Common myeloid progenitor, CD34-positive (primary cell): ENCODE measurements around the gene SNTA1.

Experiments
- CTCF ChIA-PET: fragments of 350-600 bp; sonication (Branson Sonifier 250); formaldehyde crosslinking; loops from one replicate; lab custom pipeline; 2021; ENCODE audit warnings: antibody characterized with exemption; lab: Charles Lee
- POLR2A ChIA-PET: fragments of 350-600 bp; sonication (Branson Sonifier 250); formaldehyde crosslinking; loops from one replicate; lab custom pipeline; 2021; ENCODE audit warnings: antibody characterized with exemption; lab: Charles Lee
- DNase-seq, 3 donors: peaks; one replicate each; pipeline versions ENCODE4 v3.0.0 to v3.0.0-alpha.2; 2013
- H3K27ac ChIP-seq, 2 experiments: 1 replicate in 1 of 2; 2 replicates in 1 of 2; pipeline ENCODE4 v1.7.0; 2013; ENCODE audit warnings: inconsistent platforms in 2 of 2, low read length in 2 of 2, mild to moderate bottlenecking in 2 of 2, low read depth in 1 of 2, moderate library complexity in 1 of 2; ENCODE audit not compliant: severe bottlenecking in 2 of 2, insufficient read depth in 1 of 2, poor library complexity in 1 of 2
- H3K27me3 ChIP-seq, 5 experiments: replicated peaks in 2 of 5; 1 replicate in 3 of 5; 2 replicates in 2 of 5; pipeline versions ENCODE4 v1.6.1 to v1.7.0; 2013; ENCODE audit warnings: low read length in 4 of 5, mild to moderate bottlenecking in 2 of 5, moderate library complexity in 2 of 5, inconsistent platforms in 1 of 5; ENCODE audit not compliant: insufficient read depth in 5 of 5, control insufficient read depth in 4 of 5
- H3K36me3 ChIP-seq, 4 experiments: 1 replicate in 2 of 4; 2 replicates in 2 of 4; pipeline versions ENCODE4 v1.6.1 to v1.7.0; 2013; ENCODE audit warnings: low read length in 3 of 4, control low read depth in 1 of 4, mild to moderate bottlenecking in 1 of 4; ENCODE audit not compliant: control insufficient read depth in 4 of 4, insufficient read depth in 4 of 4
- H3K4me1 ChIP-seq, 4 experiments: 1 replicate in 3 of 4; 2 replicates in 1 of 4; pipeline versions ENCODE4 v1.6.1 to v1.7.1; 2013; ENCODE audit warnings: low read length in 3 of 4, mild to moderate bottlenecking in 3 of 4, control low read depth in 1 of 4, inconsistent platforms in 1 of 4, moderate library complexity in 1 of 4; ENCODE audit not compliant: control insufficient read depth in 4 of 4, insufficient read depth in 4 of 4; ENCODE audit errors: control extremely low read depth in 1 of 4
- H3K4me3 ChIP-seq, 7 experiments: 1 replicate in 4 of 7; 2 replicates in 3 of 7; pipeline versions ENCODE4 v1.5.1 to v1.7.0; 2013; ENCODE audit warnings: mild to moderate bottlenecking in 7 of 7, low read length in 6 of 7, moderate library complexity in 6 of 7, inconsistent platforms in 2 of 7, low read depth in 2 of 7, control low read depth in 1 of 7; ENCODE audit not compliant: insufficient read depth in 4 of 7, control insufficient read depth in 1 of 7; ENCODE audit errors: extremely low read depth in 1 of 7
- H3K9me3 ChIP-seq, 5 experiments: 1 replicate in 4 of 5; 2 replicates in 1 of 5; pipeline versions ENCODE4 v1.6.1 to v1.7.1; 2013; ENCODE audit warnings: low read length in 4 of 5, mild to moderate bottlenecking in 2 of 5, inconsistent platforms in 1 of 5, low read depth in 1 of 5, moderate library complexity in 1 of 5; ENCODE audit not compliant: control insufficient read depth in 4 of 5, insufficient read depth in 2 of 5; ENCODE audit errors: control extremely low read depth in 1 of 5
- WGBS: methylation state at CpG from one replicate; pipeline ENCODE4 v1.1.5; 2013; ENCODE audit not compliant: insufficient coverage; 5-methylcytosine and 5-hydroxymethylcytosine counted together

The SNTA1 gene

DNA sequence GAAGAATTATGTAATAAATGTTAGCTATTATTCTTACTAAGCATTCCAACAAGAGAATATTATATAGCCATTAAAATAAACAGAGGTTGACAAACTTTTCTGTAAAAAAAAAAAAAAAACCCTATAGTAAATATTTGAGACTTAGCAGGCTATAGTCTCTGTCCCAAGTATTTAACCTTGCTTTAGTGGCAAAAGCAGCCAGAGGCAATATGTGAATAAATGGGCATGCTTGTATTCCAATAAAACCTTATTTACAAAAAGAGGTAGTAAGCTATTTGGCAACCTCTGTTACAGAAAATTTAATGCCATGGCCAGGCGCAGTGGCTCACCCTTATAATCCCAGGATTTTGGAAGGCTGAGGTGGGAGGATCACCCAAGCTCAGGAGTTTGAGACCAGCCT is 56.9 kb downstream of the SNTA1 start:
- peaks cover 16 to 54% (median 34%) of the 10 kb centered on the region in 4 experiments for H3K36me3 ChIP-seq
- POLR2A ChIA-PET: no interaction called here
- H3K27me3 ChIP-seq: no peaks in the 10 kb centered on the region
- no peak overlapping the region for H3K4me3 ChIP-seq
- CTCF ChIA-PET: interaction anchor here (0.6 to 0.8 kb wide), 2 partner anchors 86 to 1959 kb away, joined by 3 read pairs; no protein-coding TSS in a partner anchor
- DNase-seq: no peak
- WGBS: 100% methylated on average over 1 of the region's 1 CpG
- H3K9me3 ChIP-seq: no peaks in the 10 kb centered on the region
- H3K4me1 ChIP-seq: no peaks in the 10 kb centered on the region
- H3K27ac ChIP-seq: no peak overlapping the region

GRCh38 chr20:33377366-33377765 is 66.2 kb downstream of the SNTA1 start:
- Histone ChIP-seq H3K4me3 (no peak overlapping the region), H3K36me3 (peaks cover 22 to 57% (median 53%) of the 10 kb centered on the region in 4 experiments), H3K27ac (no peak overlapping the region), H3K4me1 (no peaks in the 10 kb centered on the region), H3K27me3 (no peaks in the 10 kb centered on the region), H3K9me3 (peaks cover 0 to 8% (median 1%) of the 10 kb centered on the region in 5 experiments)
- CTCF ChIA-PET: interaction anchor here (1.0 to 1.2 kb wide), 2 partner anchors 36 to 52 kb away, joined by 3 read pairs; no protein-coding TSS in a partner anchor
- POLR2A ChIA-PET: no interaction called here
- WGBS: 100% methylated on average over 1 of the region's 2 CpGs
- DNase-seq: no peak

DNA sequence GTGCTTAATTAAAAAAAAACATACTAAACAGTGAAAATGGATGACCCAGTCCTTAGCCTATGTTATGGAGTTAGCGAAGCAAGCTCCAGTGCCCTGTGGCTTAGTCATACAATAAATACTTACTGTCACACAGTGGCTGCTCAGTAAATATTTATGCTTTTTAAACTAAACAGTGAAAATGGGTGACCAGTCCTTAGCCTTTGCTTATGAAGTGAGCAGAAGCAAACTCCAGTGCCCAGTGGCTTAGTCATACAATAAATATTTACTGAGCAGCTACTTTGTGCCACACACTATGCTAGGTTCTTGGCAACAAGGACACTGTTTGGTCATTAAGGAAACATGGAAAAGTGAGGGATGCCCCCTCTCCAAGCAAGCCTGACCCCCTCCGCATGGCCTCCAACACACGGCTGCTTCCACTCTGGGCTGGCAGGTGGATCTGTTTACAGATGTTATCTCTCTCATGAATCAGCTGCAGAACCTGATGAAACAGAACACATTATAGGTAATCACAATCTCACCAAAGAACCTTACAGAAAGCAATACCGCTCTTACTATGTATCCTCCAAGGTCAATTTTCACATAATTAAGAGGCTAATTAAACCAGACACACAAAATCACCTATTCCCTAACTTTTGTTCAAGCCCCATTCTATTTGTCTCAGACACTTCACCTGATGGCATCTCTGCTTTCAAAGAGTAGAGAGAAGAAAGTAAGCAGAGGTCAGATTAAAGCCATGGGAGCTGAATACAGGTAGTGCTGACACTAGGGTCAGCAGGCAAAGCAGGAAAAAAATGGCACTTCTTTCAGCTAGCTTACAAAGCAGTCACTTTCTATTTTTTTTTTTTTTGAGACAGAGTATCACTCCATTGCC is 69.6 kb downstream of the SNTA1 start:
- WGBS: 100% methylated on average over 2 of the region's 4 CpGs
- ChIA-PET CTCF (no interaction called here), POLR2A (no interaction called here)
- DNase-seq: no peak
- H3K27me3 ChIP-seq: no peaks in the 10 kb centered on the region
- H3K27ac ChIP-seq: no peak overlapping the region
- no peak overlapping the region for H3K4me3 ChIP-seq
- peaks cover 22 to 61% (median 49%) of the 10 kb centered on the region in 4 experiments for H3K36me3 ChIP-seq
- peaks cover 0 to 8% (median 1%) of the 10 kb centered on the region in 5 experiments for H3K9me3 ChIP-seq
- H3K4me1 ChIP-seq: no peaks in the 10 kb centered on the region

GRCh38 chr20:33372993-33373441 is 70.5 kb downstream of the SNTA1 start:
- ChIA-PET CTCF (no interaction called here), POLR2A (no interaction called here)
- Histone ChIP-seq H3K9me3 (peaks cover 0 to 8% (median 1%) of the 10 kb centered on the region in 5 experiments), H3K4me3 (no peak overlapping the region), H3K36me3 (peaks cover 16 to 55% (median 40%) of the 10 kb centered on the region in 4 experiments), H3K4me1 (no peaks in the 10 kb centered on the region), H3K27ac (no peak overlapping the region), H3K27me3 (no peaks in the 10 kb centered on the region)
- no CpG with 5 or more reads among the region's 4 CpGs for WGBS
- no peak for DNase-seq

DNA sequence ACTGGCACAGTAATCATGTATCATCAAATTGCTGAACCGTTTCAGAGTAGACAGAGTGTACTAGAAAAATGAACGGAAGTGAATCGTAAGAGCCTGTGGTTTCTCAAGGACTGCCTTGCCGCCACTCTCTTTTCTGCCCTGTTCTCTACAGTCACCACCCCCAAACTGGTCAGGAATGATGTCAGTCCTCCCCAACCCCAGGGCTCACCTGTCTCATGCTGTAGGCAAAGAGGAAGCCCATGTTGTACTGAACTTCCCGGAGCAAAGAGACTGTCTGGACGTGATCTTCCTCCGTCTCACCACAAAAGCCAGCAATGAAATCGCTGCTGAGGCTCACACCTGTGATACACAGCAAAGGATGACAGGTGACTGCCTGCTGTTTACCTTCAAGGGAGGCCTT is 73.3 kb downstream of the SNTA1 start:
- Histone ChIP-seq H3K9me3 (no peaks in the 10 kb centered on the region), H3K27ac (no peak overlapping the region), H3K4me1 (no peaks in the 10 kb centered on the region), H3K36me3 (peaks cover 20 to 54% (median 41%) of the 10 kb centered on the region in 4 experiments), H3K4me3 (no peak overlapping the region), H3K27me3 (no peaks in the 10 kb centered on the region)
- CTCF ChIA-PET: no interaction called here
- 85% methylated on average over 8 of the region's 8 CpGs for WGBS
- POLR2A ChIA-PET: no interaction called here
- DNase-seq: peak in 1 of 3 donors; percentile 19

DNA sequence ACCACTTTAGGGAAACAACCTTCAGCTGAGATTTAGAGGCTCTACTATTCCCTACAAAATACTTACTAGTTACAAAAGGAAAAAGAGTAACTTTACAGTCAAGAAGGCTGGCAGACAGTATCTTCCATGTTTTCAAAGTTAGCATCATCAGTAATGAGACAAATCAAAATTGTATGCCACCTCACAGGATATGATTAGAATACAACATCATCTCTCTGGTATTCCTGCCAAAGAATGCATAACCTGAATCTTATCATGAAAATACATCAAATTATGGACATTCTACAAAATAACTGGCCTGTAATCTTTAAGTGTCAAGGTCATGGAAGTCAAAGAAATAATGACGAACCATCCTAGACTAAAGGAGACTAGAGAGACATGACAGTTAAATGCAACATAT is 80.7 kb downstream of the SNTA1 start:
- H3K27ac ChIP-seq: no peak overlapping the region
- CTCF ChIA-PET: no interaction called here
- H3K4me3 ChIP-seq: no peak overlapping the region
- no peaks in the 10 kb centered on the region for H3K9me3 ChIP-seq
- no peak for DNase-seq
- POLR2A ChIA-PET: no interaction called here
- WGBS: no CpG with 5 or more reads among the region's 1 CpG
- no peaks in the 10 kb centered on the region for H3K4me1 ChIP-seq
- no peaks in the 10 kb centered on the region for H3K27me3 ChIP-seq
- H3K36me3 ChIP-seq: peaks cover 20 to 55% (median 40%) of the 10 kb centered on the region in 4 experiments
